Activated naive CD8-positive, alpha-beta T cell treated with anti-CD3 and anti-CD28 coated beads, Interleukin-2, amount 10 ng/mL, durations not matched to agents 7 days and 5 days (primary cell): Measurements from ENCODE around the gene PI4KA. TPM values are rescaled to one million over a fixed set of nuclear protein-coding genes. Genes with fewer than 3 reads are reported as not detected.

Source experiments
- ATAC-seq: fragments of 150-1000 bp; cut with Tn5 transposase; one replicate; pipeline ENCODE4 v1.10.0; 2021; ENCODE audit warnings: low read depth, moderate library complexity
- POLR2A ChIA-PET: fragments of 350-600 bp; sonication (Branson Sonifier 250); formaldehyde crosslinking; loops from one replicate; lab custom pipeline; 2021; ENCODE audit warnings: antibody characterized with exemption; lab: Charles Lee
- DNase-seq: peaks from one replicate; pipeline ENCODE4 v3.0.0; 2021
- H3K27ac Mint-ChIP-seq: one replicate; pipeline ENCODE4 v1.8.0; 2022; ENCODE audit warnings: mild to moderate bottlenecking, mixed read lengths
- H3K27me3 Mint-ChIP-seq: one replicate; pipeline ENCODE4 v1.8.0; 2022; ENCODE audit warnings: mild to moderate bottlenecking, moderate library complexity, mixed read lengths
- H3K36me3 Mint-ChIP-seq: one replicate; pipeline ENCODE4 v1.8.0; 2021; ENCODE audit warnings: mild to moderate bottlenecking, mixed read lengths
- H3K4me1 Mint-ChIP-seq: one replicate; pipeline ENCODE4 v1.8.0; 2021; ENCODE audit warnings: mixed read lengths
- H3K4me3 Mint-ChIP-seq: one replicate; pipeline ENCODE4 v1.8.0; 2022; ENCODE audit warnings: mild to moderate bottlenecking, moderate library complexity, mixed read lengths
- H3K9me3 Mint-ChIP-seq: one replicate; pipeline ENCODE4 v1.8.0; 2021; ENCODE audit warnings: mixed read lengths
- total RNA-seq, 2 experiments: library from RNA; stranded (reverse); gene quantifications; one replicate each; pipeline ENCODE4 v1.2.3, GENCODE V29; 2021

The PI4KA gene
- total RNA-seq, 2 experiments from 2014 or later = 100 to 106 TPM

- Mint-ChIP-seq H3K36me3 (peaks cover 21% of the 10 kb centered on the region), H3K27me3 (no peaks in the 10 kb centered on the region), H3K27ac (no peak overlapping the region), H3K4me1 (no peaks in the 10 kb centered on the region), H3K4me3 (no peak overlapping the region), H3K9me3 (no peaks in the 10 kb centered on the region)
- POLR2A ChIA-PET = no interaction called here
- DNase-seq (no peak), ATAC-seq (no peak)
Measured at GRCh38 chr22:20798218-20798617, 60.4 kb downstream of the PI4KA start.

DNA sequence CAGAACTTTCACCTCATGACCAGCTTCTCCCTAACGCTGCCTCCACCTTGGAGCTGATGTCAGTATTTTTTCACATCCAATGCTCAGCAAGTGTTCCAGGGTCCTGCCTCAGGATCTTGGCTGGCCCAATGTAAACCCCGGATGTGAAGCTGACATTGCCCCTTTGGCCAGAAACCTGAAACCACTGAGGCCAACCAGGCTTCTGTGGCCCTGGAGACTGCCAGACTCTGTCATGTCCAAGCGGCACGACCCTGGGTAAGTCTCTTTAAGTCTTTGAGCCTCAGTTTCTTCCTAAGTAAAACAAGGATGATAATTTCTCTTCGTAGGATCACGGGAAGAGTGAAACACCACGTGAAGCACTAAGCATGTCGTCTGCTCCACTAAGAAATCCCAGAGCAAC, 61.9 kb downstream of the PI4KA start:
- no peak overlapping the region for H3K4me3 Mint-ChIP-seq
- DNase-seq (no peak), ATAC-seq (no peak)
- no peaks in the 10 kb centered on the region for H3K9me3 Mint-ChIP-seq
- peaks cover 18% of the 10 kb centered on the region for H3K36me3 Mint-ChIP-seq
- H3K27ac Mint-ChIP-seq = no peak overlapping the region
- no peaks in the 10 kb centered on the region for H3K4me1 Mint-ChIP-seq
- no peaks in the 10 kb centered on the region for H3K27me3 Mint-ChIP-seq
- POLR2A ChIA-PET = no interaction called here

DNA sequence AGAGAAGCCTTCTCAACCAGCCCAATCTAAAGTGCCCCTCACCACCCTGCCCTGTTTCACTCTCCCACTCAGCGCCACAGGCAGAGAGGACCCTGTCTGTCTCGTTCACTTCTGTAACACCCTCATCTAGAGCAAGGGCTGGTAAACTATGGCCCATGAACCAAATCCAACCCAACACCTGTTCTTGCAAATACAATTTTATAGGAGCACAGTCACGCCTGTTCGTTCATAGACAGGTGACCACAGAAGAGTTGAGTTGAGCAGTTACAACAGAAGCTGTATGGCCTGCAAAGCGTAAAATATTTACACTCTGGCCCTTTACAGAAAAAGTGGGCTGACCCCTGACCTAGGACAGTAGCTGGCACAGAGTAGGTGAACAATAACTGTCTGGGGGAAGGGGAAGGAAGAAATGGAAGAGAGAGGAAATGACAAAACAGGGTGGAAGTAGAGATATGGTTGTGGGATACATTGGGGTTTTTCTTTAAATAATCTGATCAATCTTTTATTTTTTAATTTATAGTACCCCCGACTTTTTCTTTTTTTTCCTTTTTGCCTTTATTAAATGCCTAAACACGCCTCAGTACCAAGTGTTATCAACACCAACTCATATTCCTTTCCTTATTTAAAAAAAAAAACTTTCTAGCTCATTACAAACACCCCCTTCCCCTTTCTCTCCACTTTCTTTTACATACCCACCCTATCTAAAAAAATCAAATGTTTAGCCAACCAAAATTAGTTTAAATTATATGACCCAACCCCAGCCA, 63.8 kb downstream of the PI4KA start:
- Mint-ChIP-seq H3K27me3 (no peaks in the 10 kb centered on the region), H3K4me1 (no peaks in the 10 kb centered on the region), H3K4me3 (no peak overlapping the region), H3K9me3 (no peaks in the 10 kb centered on the region), H3K27ac (no peak overlapping the region), H3K36me3 (peaks cover 20% of the 10 kb centered on the region)
- DNase-seq (no peak), ATAC-seq (no peak)
- POLR2A ChIA-PET = interaction anchor here (0.6 kb wide), 1 partner anchor 56 kb away, joined by 4 read pairs; no protein-coding TSS in a partner anchor

DNA sequence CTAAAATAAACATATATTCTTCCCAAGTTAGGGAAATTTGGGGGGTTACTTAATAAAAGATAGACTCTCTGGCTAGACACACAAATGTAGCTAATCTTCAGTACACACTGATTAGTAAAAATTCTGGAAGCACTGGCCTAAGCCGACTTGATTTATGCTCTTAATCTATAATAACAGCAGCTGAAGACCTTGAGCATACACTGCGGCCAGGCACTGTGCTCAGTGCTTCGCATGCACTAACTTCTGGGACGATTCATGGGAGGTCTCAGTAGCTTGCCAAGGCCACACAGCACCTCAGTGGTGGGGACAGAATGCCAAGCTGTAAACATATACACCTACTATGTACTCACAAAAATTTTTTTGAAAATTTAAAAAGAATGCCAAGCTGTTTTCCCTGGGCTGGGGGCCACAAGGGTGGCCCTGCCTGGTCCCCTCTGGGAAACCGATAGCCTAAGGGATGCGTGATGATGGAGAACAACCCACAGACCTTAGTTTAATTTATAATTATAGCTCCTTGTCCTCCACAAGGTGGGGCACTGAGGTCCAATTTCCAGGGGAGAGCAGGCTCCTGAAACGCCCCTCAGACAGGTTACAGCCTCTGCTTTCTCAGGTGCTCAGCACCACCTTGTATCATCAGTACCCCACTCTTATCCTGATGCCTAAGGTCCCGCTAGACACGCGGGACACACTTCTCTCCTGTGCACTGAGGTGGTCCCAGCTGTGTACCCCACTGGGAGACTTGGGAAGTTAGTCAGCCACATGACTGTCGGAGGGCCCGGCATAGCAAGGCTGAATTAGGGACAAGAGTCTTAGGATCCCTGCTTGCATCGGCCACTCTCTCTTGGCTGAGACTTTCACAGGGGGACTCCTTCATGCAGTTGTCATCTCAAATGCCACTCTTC, 64.6 kb downstream of the PI4KA start:
- peaks cover 21% of the 10 kb centered on the region for H3K36me3 Mint-ChIP-seq
- H3K27me3 Mint-ChIP-seq = no peaks in the 10 kb centered on the region
- no peak overlapping the region for H3K4me3 Mint-ChIP-seq
- no peaks in the 10 kb centered on the region for H3K4me1 Mint-ChIP-seq
- ATAC-seq (no peak), DNase-seq (no peak)
- no peaks in the 10 kb centered on the region for H3K9me3 Mint-ChIP-seq
- POLR2A ChIA-PET = no interaction called here
- no peak overlapping the region for H3K27ac Mint-ChIP-seq

- H3K27me3 Mint-ChIP-seq = no peaks in the 10 kb centered on the region
- H3K4me3 Mint-ChIP-seq = no peak overlapping the region
- H3K36me3 Mint-ChIP-seq = peaks cover 19% of the 10 kb centered on the region
- DNase-seq (no peak), ATAC-seq (no peak)
- no peaks in the 10 kb centered on the region for H3K4me1 Mint-ChIP-seq
- POLR2A ChIA-PET = no interaction called here
- no peaks in the 10 kb centered on the region for H3K9me3 Mint-ChIP-seq
- no peak overlapping the region for H3K27ac Mint-ChIP-seq
Measured at GRCh38 chr22:20792966-20793728, 65.5 kb downstream of the PI4KA start.

GRCh38 chr22:20792221-20792965, 66.2 kb downstream of the PI4KA start:
- POLR2A ChIA-PET = interaction anchor here (0.5 kb wide), 1 partner anchor 19 kb away, joined by 4 read pairs; no protein-coding TSS in a partner anchor
- Mint-ChIP-seq H3K4me1 (no peaks in the 10 kb centered on the region), H3K27ac (no peak overlapping the region), H3K9me3 (no peaks in the 10 kb centered on the region), H3K36me3 (peaks cover 19% of the 10 kb centered on the region), H3K4me3 (no peak overlapping the region), H3K27me3 (no peaks in the 10 kb centered on the region)
- no peak for ATAC-seq
- DNase-seq = no peak

GRCh38 chr22:20788627-20789344, 69.8 kb downstream of the PI4KA start:
- peaks cover 3% of the 10 kb centered on the region for H3K4me1 Mint-ChIP-seq
- POLR2A ChIA-PET = no interaction called here
- peaks cover 7% of the 10 kb centered on the region for H3K36me3 Mint-ChIP-seq
- no peaks in the 10 kb centered on the region for H3K9me3 Mint-ChIP-seq
- peak overlapping the region; percentile 7 for H3K27ac Mint-ChIP-seq
- no peak for DNase-seq
- H3K27me3 Mint-ChIP-seq = no peaks in the 10 kb centered on the region
- no peak for ATAC-seq
- no peak overlapping the region for H3K4me3 Mint-ChIP-seq

DNA sequence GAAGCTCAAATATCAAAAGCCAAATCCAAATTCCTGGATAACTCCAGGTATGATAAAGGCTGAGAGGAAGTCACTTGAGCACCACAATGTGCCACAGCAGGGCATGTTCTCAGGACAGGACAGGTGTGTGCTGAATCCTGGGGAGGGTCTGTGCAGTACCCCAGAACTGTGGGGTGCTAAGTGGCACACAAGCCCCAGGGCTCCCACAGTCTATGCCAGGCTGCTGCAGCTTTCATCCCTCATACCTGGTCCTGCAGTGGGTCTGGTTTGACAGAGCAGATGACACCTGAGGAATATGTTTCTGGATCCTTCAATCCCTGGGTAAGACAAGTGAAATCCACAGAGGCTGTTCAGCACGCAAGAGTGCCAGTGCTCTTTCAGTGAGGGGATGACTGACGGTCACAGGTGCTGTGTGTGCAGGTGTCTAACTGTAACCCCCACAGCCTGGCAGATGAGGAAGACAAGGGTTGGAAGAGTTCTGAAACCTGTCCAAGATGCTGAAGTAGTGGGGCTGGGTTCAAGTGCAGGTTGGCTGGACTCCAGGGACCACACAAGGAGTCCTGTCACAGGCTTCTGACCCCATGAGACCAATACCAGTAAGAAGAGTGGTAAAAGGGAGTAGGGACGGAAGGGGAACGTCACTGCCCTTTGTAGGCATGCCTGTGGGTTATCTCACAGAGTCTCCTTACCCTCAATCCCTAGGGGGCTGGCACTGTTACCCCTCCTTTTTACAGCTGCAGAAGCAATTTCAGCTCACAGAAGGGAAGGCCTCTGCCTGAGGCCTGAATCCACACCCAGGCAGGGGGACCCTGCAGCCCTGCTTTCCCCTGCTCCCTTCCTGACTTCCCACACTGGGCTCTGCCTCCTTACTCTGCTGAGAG, 70.6 kb downstream of the PI4KA start:
- no peak for DNase-seq
- Mint-ChIP-seq H3K9me3 (no peaks in the 10 kb centered on the region), H3K27ac (no peak overlapping the region), H3K27me3 (no peaks in the 10 kb centered on the region), H3K4me1 (peaks cover 3% of the 10 kb centered on the region), H3K36me3 (peaks cover 7% of the 10 kb centered on the region), H3K4me3 (no peak overlapping the region)
- POLR2A ChIA-PET = no interaction called here
- no peak for ATAC-seq

GRCh38 chr22:20787223-20787622, 71.4 kb downstream of the PI4KA start:
- Mint-ChIP-seq H3K4me3 (no peak overlapping the region), H3K27ac (no peak overlapping the region), H3K9me3 (no peaks in the 10 kb centered on the region), H3K27me3 (no peaks in the 10 kb centered on the region), H3K36me3 (peaks cover 5% of the 10 kb centered on the region), H3K4me1 (peaks cover 3% of the 10 kb centered on the region)
- DNase-seq = no peak
- ATAC-seq = no peak
- POLR2A ChIA-PET = no interaction called here

GRCh38 chr22:20786536-20786979, 72.1 kb downstream of the PI4KA start:
- Mint-ChIP-seq H3K4me3 (no peak overlapping the region), H3K9me3 (no peaks in the 10 kb centered on the region), H3K36me3 (peaks cover 3% of the 10 kb centered on the region), H3K27me3 (no peaks in the 10 kb centered on the region), H3K27ac (no peak overlapping the region), H3K4me1 (peaks cover 3% of the 10 kb centered on the region)
- no peak for DNase-seq
- POLR2A ChIA-PET = no interaction called here
- no peak for ATAC-seq

DNA sequence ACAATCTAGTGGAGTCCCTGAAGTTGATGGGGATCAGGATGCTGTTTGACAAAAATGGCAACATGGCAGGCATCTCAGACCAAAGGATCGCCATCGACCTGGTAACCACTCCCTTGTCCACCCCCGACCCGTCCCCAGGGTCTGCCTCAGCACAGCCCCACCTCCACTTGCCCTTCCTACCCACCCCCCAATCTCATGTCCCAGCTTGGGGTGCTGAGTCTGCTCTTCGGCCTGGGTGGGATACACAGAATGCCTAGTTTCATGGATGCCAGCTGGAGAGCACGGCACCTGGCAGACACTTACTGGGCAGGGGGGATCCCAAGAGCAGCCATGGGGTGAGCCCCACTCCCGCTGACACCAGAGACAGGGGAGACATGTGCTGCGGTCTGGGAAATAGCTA, 72.6 kb downstream of the PI4KA start:
- H3K4me1 Mint-ChIP-seq = peaks cover 3% of the 10 kb centered on the region
- H3K4me3 Mint-ChIP-seq = no peak overlapping the region
- DNase-seq = no peak
- H3K27ac Mint-ChIP-seq = no peak overlapping the region
- no peaks in the 10 kb centered on the region for H3K27me3 Mint-ChIP-seq
- H3K9me3 Mint-ChIP-seq = no peaks in the 10 kb centered on the region
- POLR2A ChIA-PET = no interaction called here
- peaks cover 3% of the 10 kb centered on the region for H3K36me3 Mint-ChIP-seq
- no peak for ATAC-seq
